ENCODE data around the gene EFNA5. TPM values are rescaled to one million over a fixed set of nuclear protein-coding genes. Genes with fewer than 3 reads are reported as not detected.

The EFNA5 gene
- total RNA-seq, 2 donors from 2014 or later, result 9.7 to 11.1 TPM

DNA sequence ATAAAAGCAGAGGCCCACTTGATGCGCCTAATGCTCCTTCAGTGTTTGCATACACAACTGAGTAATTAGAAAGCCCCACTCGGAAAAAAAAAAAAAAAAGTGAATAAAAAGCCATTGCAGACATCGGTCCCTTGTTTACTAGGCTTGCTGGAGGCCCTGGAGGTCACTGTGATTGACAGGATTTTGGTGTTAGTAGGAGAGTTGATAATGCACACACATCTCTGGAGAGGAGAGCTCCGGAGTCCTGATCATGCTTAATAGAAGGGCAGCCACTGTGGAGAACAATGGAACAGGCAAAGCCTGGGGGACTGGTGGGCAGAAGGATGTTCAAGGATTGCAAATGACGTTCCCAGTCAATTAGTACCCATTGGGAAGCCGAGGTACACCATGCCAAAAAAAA is 152.5 kb downstream of the EFNA5 start:
- Histone ChIP-seq H3K9me3 (no peaks in the 10 kb centered on the region), H3K27me3 (no peaks in the 10 kb centered on the region), H3K4me1 (no peaks in the 10 kb centered on the region), H3K4me3 (no peak overlapping the region), H3K9ac (ENCODE audit: low read depth in 2 of 2, low read length in 2 of 2) (no peak overlapping the region), H3K36me3 (no peaks in the 10 kb centered on the region), H3K27ac (no peak overlapping the region)
- DNase-seq, result no peak
- TF ChIP-seq CTCF (IDR thresholded peaks at IDR 0.05), result no peak
- intact Hi-C loops (cut with DNase I), result no loop called here

GRCh38 chr5:107517185-107518033 is 153.3 kb downstream of the EFNA5 start:
- Histone ChIP-seq H3K36me3 (no peaks in the 10 kb centered on the region), H3K27me3 (no peaks in the 10 kb centered on the region), H3K9me3 (no peaks in the 10 kb centered on the region), H3K4me1 (no peaks in the 10 kb centered on the region), H3K4me3 (no peak overlapping the region), H3K9ac (ENCODE audit: low read depth in 2 of 2, low read length in 2 of 2) (no peak overlapping the region), H3K27ac (no peak overlapping the region)
- TF ChIP-seq CTCF (IDR thresholded peaks at IDR 0.05), result no peak
- DNase-seq, result no peak
- intact Hi-C loops (cut with DNase I), result no loop called here

GRCh38 chr5:107516452-107517184 is 154.1 kb downstream of the EFNA5 start:
- intact Hi-C loops (cut with DNase I), result no loop called here
- Histone ChIP-seq H3K36me3 (no peaks in the 10 kb centered on the region), H3K27me3 (no peaks in the 10 kb centered on the region), H3K27ac (no peak overlapping the region), H3K9me3 (no peaks in the 10 kb centered on the region), H3K4me3 (no peak overlapping the region), H3K4me1 (no peaks in the 10 kb centered on the region), H3K9ac (ENCODE audit: low read depth in 2 of 2, low read length in 2 of 2) (no peak overlapping the region)
- DNase-seq, result no peak
- no peak for TF ChIP-seq CTCF (IDR thresholded peaks at IDR 0.05)

GRCh38 chr5:107515521-107516080 is 155.1 kb downstream of the EFNA5 start:
- Histone ChIP-seq H3K9ac (ENCODE audit: low read depth in 2 of 2, low read length in 2 of 2) (no peak overlapping the region), H3K27ac (no peak overlapping the region), H3K9me3 (no peaks in the 10 kb centered on the region), H3K4me3 (no peak overlapping the region), H3K4me1 (no peaks in the 10 kb centered on the region), H3K36me3 (no peaks in the 10 kb centered on the region), H3K27me3 (no peaks in the 10 kb centered on the region)
- intact Hi-C loops (cut with DNase I), result no loop called here
- TF ChIP-seq CTCF (IDR thresholded peaks at IDR 0.05), result no peak
- DNase-seq, result no peak

DNA sequence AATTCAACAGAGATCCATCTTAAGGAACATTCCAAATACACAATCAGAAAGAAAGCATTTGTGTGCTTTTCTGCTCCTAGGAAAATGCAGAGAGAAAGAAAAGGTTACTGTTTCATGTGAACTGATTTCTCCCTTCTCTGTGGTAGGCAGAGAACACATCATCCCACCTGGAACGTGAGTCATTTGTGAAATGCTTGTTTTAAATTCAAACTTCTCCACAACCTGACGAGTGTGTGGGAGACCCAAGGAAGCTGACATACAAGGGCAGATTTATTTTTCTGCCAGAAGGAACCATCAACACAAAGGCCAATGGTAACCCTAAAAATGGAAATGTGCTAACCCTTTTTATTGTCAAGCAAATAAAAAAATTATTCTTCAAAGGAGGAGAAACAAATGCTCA is 156.4 kb downstream of the EFNA5 start:
- no peak overlapping the region for H3K4me3 ChIP-seq
- no peak for DNase-seq
- H3K27me3 ChIP-seq, result no peaks in the 10 kb centered on the region
- TF ChIP-seq CTCF (IDR thresholded peaks at IDR 0.05), result no peak
- H3K9me3 ChIP-seq, result no peaks in the 10 kb centered on the region
- H3K4me1 ChIP-seq, result no peaks in the 10 kb centered on the region
- no peak overlapping the region for H3K27ac ChIP-seq
- H3K9ac ChIP-seq (ENCODE audit: low read depth in 2 of 2, low read length in 2 of 2), result no peak overlapping the region
- intact Hi-C loops (cut with DNase I), result no loop called here
- no peaks in the 10 kb centered on the region for H3K36me3 ChIP-seq

All from colonic mucosa (tissue), 4 donors.